HG02759 (cell line): ENCODE results near the gene COG1.

Experiments used
- ATAC-seq: cut with Tn5 transposase; IDR thresholded peaks from one replicate; pipeline ENCODE4 v1.9.1; 2021; ENCODE audit warnings: mild to moderate bottlenecking, moderate library complexity; ENCODE audit not compliant: unreplicated experiment

The COG1 gene

DNA sequence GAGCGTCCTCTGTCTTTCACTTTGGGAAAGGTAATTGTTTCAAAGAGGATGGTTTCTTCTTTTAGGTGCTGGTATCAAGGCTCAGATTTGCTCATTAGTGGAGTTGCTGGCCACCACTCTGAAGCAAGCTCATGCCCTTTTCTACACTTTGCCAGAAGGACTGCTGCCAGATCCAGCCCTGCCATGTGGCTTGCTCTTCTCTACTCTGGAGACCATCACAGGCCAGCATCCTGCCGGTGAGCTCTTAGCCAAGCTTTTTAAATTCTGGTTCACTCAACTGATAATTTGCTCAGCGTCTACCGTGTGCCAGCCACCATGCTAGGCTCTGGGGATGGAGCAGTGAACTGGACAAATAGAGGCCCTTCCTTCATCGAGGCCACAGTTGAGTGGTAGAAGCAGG, 4.3 kb downstream of the COG1 start:
- ATAC-seq = no peak

DNA sequence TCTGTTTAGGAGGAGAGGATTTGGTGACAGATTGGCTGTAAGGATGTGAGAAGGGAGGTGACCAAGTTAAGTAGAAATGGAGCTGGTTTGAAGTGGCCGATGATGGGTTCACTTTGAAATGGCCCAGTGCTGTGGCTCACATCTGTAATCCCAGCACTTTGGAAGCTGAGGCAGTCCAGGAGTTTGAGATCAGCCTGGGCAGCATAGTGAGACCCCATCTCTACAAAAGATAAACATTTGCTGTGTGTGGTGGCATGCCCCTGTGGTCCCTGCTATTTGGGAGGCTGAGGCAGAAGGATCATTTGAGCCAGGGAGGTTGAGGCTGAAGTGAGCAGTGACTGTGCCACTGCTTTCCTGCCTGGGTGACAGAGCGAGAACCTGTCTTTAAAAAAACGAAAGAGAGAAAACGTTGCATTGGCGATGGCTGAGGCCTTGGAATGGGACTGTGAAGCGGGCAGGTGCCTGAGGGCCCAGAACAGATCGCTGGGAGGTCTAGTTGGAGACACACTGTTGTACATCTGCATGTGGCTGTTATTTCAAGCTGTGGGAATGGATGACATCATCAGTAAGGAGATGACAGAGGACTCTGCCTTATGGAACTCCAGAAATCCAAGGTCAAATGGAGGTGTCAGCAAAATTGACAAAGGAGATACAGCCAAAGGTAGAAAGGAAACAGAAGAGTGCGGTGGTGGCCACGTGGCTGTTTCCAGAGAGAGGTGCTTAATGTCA, 5.5 kb downstream of the COG1 start:
- no peak for ATAC-seq

DNA sequence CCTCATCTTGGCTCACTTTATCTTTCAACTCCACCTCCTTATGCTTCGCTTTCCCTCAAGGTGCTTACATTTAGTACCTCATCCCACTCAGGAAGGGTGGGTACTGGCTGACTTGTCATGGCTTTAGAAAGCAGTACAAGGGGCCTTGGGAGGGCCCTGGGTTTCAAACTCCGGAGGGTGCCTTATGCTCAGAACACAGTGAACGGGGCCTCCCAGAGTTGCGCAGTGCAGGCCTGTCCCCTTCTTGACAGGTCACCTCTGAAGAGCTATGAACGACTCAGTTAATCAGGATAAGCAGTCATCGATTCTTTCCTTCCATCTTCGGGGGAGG, 6.0 kb downstream of the COG1 start:
- no peak for ATAC-seq

DNA sequence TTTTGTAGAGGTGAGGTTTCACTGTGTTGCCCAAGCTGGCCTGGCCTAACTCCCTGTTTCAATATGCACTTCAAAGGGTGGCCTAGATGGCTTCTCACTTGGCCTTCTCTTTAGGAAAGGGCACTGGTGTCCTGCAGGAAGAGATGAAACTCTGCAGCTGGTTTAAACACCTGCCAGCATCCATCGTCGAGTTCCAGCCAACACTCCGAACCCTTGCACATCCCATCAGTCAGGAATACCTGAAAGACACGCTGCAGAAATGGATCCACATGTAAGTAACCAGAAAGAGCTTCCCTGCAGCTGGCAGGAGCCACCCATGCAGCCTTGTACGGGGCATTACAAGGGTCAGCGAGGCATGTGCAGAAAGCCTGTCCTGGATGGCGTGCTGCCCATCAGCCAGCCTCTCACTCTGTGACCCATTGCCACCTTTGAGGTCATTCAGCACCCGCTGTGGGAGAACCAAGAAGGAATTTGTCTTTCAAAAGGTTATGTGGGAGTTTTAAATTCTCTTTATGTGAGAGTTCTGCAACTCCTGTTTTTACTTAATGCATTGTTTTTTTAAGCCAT, 7.0 kb downstream of the COG1 start:
- ATAC-seq = no peak

DNA sequence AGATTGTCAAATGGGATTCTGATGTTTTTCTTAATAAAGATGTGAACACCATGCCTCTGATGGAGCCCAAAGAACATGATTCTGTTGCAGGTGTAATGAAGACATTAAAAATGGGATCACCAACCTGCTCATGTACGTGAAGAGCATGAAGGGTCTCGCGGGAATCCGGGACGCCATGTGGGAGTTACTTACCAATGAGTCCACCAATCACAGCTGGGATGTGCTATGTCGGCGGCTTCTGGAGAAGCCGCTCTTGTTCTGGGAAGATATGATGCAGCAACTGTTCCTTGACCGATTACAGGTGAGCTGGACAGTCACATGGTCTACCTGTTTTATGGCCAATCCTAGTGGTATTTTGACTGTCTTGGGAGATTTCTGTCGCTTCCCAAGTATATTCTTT, 7.6 kb downstream of the COG1 start:
- no peak for ATAC-seq

DNA sequence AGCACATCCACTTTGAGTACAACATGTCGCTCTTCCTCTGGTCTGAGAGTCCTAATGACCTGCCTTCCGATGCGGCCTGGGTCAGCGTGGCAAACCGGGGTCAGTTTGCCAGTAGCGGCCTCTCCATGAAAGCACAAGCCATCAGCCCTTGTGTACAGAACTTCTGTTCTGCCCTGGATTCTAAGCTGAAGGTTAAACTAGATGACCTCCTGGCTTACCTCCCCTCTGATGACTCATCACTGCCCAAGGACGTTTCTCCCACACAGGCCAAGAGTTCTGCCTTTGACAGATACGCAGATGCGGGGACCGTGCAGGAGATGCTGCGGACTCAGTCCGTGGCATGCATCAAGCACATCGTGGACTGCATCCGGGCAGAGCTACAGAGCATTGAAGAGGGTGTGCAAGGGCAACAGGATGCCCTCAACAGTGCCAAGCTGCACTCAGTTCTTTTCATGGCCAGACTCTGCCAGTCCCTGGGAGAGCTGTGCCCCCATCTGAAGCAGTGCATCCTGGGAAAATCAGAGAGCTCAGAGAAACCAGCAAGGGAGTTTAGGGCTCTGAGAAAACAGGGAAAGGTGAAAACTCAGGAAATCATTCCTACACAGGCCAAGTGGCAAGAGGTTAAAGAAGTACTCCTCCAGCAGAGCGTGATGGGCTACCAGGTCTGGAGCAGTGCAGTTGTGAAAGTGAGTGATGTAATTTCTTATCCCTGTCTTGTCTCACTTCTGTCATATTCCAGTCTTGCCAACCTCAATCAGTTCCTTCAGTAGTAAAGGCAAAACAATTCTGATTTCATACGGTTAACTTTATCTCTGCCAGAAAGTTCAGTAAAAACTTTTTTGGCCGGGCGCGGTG, 8.6 kb downstream of the COG1 start:
- no peak for ATAC-seq

DNA sequence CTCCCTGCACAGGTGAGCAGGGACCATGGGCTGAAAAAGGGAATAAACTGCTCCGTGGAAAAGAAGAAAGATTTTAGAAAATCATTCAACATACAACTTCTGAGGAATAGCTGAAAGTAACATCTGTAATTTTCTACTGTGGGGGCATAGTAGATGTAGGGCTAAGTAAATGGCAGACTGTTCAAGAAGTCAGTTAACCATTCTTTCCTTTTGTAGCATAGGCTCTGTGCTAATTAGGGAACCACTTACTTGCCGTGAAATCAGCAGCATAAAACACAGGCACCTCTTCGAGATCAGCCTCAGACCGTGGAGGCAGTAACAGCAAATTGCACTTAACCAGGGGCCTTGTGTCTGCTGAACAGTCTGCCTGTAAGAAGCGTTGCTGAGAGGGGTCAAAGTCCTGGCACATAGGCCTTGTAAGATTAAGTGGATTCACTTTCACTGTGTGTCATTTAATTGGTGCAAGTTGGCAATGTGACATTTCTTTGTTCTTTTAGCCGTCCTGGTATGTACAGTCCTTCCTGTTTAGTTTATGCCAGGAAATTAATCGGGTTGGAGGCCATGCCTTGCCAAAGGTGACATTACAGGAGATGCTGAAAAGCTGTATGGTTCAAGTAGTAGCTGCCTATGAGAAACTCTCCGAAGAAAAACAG, 10.4 kb downstream of the COG1 start:
- no peak for ATAC-seq

DNA sequence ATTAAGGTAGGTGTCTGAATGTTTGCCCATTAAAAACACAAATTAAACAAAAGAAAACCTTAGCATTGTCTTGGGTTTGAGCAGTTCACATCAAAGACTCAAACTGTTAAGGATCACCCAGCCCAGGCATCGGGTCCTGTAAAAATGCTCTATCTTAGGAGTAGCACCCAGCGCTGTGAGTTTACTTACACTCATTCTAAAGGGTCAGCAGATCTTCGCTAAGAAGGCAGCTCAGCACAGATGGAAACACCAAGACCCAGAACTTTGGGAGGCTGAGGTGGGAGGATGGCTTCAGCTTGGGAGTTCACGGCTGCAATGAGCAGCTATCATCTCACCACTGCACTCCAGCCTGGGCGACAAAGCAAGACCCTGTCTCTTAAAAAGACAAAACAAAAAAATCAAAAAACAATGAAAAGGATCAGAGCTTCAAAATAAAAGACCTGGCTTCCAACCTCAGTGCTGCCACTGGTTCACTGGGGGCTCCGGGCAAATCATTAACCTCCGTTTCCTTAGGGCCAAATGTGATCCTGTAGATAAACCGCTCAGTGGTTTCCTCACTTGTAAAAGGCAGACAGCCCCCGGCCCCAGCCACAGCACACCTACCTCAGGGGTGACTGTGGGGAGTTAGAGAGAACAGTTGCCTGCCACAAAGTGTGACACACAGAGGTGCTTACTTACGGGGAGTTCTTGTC, 11.1 kb downstream of the COG1 start:
- ATAC-seq = no peak

DNA sequence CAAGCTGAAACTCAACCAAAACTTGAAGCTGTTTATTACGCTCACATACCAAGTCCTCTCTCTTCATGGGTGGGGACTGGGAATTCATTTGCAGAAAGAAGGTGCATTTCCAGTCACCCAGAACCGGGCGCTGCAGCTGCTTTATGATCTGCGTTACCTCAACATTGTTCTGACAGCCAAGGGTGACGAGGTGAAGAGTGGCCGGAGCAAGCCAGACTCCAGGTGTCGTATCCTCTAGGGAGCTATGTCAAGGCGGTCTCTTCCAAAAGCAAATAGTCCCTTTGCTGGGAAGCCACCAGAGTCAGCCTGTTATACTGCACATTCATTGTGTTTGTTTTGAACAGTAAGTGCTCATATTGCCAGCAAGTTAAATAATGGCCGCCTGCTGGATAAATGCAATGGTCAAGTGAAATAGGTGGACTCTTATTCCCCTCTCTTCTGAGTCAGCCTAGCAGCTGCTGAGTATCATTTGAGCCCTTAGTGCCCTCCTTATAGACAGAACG, 12.7 kb downstream of the COG1 start:
- ATAC-seq = no peak

DNA sequence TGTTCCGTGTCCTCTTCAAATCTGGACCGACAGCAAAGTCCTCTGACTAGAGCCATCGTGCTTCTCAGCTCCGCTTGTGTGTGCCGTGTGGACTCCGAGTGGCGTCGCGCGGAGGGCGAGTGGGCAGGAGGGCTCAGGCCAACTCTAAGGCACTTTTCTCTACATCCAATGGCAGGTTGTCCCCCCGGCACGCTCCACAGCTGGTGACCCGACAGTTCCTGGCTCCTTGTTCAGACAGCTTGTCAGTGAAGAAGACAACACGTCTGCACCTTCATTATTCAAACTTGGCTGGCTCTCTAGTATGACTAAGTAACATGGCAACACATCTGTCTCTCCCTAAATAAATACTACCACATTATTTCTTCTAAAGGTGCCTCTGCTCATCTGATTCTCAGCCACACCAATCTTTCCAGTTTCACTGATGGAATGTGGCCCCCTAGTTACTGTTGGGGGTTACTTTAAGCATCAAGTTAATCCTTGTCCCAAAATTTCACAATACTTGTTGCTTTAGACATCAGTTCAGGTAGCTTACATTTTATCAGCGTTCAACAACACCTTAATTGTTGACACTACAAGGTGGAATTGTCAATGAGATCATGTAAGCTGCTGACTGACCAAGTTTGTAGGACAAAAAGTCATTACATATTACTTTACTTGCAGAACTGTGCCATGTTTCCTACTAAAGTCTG, 15.4 kb downstream of the COG1 start:
- ATAC-seq = no peak

DNA sequence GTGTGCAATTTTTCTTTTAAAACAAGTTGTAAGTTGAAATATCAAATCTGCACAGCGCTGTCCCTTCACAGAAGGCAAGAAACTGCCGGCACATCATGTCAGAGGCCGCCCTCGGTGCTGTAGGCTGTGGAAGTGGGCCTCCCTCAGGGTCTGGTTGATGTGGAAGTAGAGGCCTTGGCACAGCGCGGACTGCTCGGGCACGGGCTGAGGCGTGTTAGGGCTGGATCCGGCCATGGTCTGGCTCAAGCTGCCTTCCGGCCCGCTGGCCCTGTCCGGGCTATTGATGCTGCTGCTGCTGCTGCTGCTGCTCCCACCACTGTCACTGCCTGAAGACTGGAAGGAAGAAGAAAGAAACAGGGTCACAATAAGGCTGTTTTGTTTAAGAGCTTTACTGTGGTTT, 16.6 kb downstream of the COG1 start:
- ATAC-seq = no peak

DNA sequence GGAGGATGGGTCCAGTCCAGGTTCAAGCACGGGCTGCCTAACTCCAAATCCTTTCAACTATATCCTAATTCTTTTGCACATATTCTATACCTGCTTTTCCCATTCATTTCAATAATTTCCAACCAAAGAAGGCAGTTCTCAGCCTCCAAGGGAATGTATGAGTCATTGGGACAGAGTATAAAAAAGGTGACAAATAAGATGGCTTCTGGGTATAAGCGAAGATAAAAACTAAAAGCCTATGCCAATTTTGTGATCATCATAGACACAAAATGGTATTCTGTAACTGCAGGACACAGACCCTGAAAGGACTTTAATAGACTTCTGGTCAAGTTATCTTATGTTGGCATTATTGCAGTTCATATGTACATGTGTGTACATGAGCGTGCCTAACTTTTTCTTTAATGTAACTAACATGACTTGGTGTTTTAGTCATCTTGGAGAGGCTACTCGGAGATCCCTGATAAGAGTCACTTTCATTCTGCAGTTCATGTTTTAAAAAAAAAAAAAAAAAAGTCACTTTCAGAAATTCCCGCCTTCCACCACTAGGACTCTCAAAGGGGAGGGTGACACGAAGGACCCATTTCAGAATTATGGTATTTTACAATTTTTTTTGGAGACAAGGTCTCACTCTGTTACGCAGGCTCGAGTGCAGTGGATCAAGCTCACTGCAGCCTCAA, 17.3 kb downstream of the COG1 start:
- no peak for ATAC-seq

DNA sequence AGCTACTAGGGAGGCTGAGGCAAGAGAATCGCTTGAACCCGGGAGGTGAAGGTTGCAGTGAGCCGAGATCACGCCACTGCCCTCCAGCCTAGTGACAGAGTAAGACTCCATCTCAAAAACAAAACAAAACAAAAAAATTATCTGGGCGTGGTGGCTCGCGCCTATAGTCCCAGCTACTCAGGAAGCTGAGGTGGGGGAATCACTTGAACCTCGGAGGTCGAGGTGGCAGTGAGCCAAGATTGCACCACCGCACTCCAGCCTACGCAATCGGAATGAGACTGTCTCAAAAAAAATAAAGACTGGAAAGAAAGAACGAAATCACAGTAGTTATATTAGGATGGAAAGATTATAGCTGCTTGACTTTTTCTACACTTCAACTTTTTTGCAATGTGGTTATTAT, 18.9 kb downstream of the COG1 start:
- ATAC-seq = no peak

DNA sequence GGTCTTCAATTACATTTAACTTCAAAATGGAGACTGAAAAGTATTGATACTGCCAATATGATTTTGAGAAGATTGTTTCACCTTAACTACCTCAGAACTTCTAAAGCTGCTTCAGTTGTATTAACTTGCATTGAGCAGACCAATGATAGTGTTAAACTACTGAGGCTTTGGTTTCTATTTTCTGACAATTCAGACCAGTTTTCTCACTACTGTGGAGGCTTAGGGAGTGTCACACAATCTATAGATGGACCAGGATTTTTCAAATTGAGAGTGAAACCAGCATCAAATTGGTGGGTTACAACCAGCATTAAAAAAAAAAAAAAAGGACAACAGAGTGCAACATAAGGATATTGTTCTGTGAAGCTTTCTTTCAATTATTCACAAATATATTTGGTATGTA, 21.2 kb downstream of the COG1 start:
- ATAC-seq = no peak

DNA sequence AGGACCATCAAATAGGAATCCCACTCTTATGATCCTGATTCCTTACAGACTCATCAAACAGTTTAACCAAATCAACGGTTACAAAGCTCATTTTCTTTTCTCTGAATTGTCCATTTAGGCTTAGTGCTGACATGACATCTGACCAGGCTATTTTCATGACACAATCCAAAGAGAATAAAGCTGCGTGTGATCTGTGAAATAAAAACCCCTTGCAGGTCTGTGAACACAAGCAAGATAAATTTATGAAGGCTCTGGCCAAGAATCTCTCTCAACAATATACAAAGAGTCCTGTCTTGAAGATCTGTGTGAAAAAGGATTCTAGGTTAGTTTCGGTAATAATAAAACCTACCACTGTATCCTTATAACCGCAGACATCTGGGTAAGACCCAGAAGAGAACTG, 22.0 kb downstream of the COG1 start:
- ATAC-seq = no peak

DNA sequence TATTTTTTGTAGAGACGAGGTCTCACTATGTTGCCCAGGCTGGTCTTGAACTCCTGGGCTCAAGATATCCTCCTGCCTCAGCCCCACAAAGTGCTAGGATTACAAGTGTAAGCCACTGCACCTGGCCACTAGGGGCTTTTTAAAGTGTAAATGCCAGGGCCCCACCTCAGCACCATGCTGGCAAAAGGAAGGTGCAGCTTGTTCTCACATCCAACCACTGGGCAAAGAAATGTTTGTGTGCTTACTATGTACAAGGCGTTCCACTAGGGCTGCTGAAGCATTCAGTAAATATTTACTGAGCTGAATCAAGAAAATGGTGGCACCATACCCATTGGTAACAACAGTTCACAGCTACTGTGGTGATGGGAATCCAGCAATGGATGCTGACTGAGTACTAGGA, 22.6 kb downstream of the COG1 start:
- ATAC-seq = no peak

DNA sequence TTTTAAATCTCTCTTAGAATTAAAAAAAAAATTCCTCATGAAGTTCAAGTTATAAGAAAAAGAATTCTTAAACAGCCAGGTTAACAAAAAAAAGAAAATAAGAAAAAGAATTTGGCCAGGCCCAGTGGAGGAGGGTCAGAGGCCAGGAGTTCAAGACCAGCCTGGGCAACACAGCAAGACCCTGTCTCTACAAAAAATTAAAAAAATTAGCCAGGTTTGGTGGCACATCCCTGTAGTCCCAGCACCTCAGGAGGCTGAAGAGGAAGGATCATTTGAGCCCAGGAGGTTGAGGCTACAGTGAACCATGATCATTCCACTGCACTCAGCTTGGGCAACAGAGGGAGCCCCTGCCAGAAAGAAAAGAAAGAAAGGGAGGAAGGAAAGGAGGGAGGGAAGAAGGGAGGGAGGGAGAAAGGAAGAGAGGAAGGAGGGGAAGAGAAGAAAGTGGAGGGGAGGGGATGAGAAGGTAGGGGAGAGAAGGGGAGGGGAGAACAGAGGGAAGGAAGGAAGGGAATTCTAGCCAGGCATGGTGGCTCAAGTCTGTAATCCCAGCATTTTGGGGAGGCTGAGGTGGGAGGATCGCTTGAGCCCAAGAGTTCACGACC, 30.9 kb downstream of the COG1 start:
- ATAC-seq = no peak

DNA sequence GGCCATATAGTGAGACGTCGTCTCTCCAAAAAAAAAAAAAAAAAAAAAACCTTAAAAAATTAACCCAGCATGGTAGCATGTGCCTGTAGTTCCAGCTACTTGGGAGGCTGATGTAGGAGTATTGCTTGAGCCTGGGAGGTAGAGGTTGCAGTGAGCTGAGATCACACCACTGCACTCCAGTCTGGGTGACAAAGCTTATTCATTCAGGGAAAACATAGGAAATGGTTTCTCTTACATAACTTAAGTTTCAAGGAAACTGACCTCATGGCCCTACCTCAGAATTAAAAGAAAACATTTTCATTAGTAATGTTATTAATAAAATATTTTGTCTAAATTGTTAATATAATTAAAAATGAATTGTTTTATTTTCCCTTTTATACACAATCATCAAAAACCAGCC, 31.4 kb downstream of the COG1 start:
- ATAC-seq = no peak

DNA sequence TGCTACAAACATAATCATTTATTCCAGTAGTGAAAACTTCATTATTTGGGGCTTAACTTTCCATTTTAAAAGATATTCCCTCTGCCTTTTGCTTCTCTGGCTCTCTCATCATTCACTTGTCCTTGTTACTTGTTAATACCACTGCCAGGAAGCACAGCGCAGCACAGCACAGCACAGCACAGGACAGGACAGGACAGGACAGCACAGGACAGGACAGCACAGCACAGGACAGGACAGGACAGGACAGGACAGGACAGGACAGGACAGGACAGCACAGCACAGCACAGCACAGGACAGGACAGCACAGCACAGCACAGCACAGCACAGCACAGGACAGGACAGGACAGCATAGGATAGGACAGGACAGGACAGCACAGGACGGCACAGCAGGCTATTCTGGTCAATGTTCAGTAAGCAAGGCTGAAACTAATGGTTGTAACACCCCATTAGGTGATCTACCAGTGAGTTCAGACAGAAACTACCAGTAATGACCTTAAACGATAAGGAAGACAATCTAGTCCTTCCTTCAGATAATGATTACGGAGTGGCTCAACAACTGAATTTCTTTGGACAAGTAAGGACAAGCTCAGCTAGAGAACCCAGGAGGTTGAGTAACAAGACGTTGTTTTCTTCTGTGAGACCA, 31.9 kb downstream of the COG1 start:
- ATAC-seq = no peak
